ENCODE data around the gene BRCA2.

GRCh38 chr13:32432856-32433255 is 117.5 kb downstream of the BRCA2 start:
- TF ChIP-seq, protein P1, sequence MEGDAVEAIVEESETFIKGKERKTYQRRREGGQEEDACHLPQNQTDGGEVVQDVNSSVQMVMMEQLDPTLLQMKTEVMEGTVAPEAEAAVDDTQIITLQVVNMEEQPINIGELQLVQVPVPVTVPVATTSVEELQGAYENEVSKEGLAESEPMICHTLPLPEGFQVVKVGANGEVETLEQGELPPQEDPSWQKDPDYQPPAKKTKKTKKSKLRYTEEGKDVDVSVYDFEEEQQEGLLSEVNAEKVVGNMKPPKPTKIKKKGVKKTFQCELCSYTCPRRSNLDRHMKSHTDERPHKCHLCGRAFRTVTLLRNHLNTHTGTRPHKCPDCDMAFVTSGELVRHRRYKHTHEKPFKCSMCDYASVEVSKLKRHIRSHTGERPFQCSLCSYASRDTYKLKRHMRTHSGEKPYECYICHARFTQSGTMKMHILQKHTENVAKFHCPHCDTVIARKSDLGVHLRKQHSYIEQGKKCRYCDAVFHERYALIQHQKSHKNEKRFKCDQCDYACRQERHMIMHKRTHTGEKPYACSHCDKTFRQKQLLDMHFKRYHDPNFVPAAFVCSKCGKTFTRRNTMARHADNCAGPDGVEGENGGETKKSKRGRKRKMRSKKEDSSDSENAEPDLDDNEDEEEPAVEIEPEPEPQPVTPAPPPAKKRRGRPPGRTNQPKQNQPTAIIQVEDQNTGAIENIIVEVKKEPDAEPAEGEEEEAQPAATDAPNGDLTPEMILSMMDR (conservative IDR thresholded peaks at IDR 0.05; ENCODE audit: low read depth in 2 of 2) = no peak
- TF ChIP-seq POLR2AphosphoS5 (IDR thresholded peaks at IDR 0.05; ENCODE audit: low read depth) = no peak
- TF ChIP-seq, protein P2, sequence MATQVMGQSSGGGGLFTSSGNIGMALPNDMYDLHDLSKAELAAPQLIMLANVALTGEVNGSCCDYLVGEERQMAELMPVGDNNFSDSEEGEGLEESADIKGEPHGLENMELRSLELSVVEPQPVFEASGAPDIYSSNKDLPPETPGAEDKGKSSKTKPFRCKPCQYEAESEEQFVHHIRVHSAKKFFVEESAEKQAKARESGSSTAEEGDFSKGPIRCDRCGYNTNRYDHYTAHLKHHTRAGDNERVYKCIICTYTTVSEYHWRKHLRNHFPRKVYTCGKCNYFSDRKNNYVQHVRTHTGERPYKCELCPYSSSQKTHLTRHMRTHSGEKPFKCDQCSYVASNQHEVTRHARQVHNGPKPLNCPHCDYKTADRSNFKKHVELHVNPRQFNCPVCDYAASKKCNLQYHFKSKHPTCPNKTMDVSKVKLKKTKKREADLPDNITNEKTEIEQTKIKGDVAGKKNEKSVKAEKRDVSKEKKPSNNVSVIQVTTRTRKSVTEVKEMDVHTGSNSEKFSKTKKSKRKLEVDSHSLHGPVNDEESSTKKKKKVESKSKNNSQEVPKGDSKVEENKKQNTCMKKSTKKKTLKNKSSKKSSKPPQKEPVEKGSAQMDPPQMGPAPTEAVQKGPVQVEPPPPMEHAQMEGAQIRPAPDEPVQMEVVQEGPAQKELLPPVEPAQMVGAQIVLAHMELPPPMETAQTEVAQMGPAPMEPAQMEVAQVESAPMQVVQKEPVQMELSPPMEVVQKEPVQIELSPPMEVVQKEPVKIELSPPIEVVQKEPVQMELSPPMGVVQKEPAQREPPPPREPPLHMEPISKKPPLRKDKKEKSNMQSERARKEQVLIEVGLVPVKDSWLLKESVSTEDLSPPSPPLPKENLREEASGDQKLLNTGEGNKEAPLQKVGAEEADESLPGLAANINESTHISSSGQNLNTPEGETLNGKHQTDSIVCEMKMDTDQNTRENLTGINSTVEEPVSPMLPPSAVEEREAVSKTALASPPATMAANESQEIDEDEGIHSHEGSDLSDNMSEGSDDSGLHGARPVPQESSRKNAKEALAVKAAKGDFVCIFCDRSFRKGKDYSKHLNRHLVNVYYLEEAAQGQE (IDR thresholded peaks at IDR 0.05; ENCODE audit: unreplicated experiment) = no peak
- TF ChIP-seq ETS1 (IDR thresholded peaks at IDR 0.05) = no peak
- TF ChIP-seq EZH2phosphoT487 (IDR thresholded peaks at IDR 0.05; ENCODE audit: unreplicated experiment) = no peak
- TF ChIP-seq EZH2 (IDR thresholded peaks at IDR 0.05; ENCODE audit: low read depth, unreplicated experiment) = no peak
- TF ChIP-seq ZNF114 (CRISPR knock-in tag; IDR thresholded peaks at IDR 0.05) = no peak
- TF ChIP-seq NANOG (IDR thresholded peaks at IDR 0.05; ENCODE audit: borderline replicate concordance) = no peak
- TF ChIP-seq ZNF331 (CRISPR knock-in tag; IDR thresholded peaks at IDR 0.05; ENCODE audit: low read depth) = no peak
- TF ChIP-seq CREB1 (CRISPR knock-in tag; IDR thresholded peaks at IDR 0.05; ENCODE audit: low read depth) = no peak
- TF ChIP-seq JUNB (IDR thresholded peaks at IDR 0.05; ENCODE audit: unreplicated experiment) = no peak
- TF ChIP-seq STAT1 (IDR thresholded peaks at IDR 0.05; ENCODE audit: unreplicated experiment) = no peak
